Endometrium (tissue), 2 donors: ENCODE measurements around the gene PANK1.
"Not testable (repeated sequence)": the region's sequence is repeated elsewhere in the genome, so short reads cannot be mapped to it uniquely, and the experiment has no call there.

Source experiments
- FAIRE-seq: peaks from 2 replicates; lab custom pipeline; 2012; peaks lifted over from hg19 to GRCh38; lab: Jason Lieb, UNC
- donor health status: control.
- donor health status: control.

Gene PANK1

DNA sequence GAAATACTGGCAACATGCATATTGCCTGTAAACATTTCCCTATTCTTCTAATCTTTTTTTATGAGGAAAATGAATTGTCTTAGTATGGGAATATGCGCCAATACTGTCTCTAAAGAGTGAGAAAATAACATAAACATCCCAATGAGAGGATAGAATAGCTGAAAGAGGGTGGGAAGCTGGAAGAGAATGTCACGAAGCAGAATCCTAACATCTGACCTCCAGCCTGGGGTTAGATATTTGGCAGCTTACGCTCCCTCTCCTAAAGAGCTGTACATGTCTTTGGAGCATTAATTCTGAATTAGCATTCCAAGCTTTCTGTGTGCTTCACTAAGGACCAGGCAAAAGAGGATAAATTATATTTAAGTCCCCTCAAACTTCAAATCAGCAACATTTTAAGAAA, 78.0 kb downstream of the PANK1 start:
- FAIRE-seq = no peak

- no peak for FAIRE-seq
These were observed 78.7 kb downstream of the PANK1 start for GRCh38 chr10:89566095-89566950.

- no peak for FAIRE-seq
These were observed 79.9 kb downstream of the PANK1 start for GRCh38 chr10:89565180-89565579.

DNA sequence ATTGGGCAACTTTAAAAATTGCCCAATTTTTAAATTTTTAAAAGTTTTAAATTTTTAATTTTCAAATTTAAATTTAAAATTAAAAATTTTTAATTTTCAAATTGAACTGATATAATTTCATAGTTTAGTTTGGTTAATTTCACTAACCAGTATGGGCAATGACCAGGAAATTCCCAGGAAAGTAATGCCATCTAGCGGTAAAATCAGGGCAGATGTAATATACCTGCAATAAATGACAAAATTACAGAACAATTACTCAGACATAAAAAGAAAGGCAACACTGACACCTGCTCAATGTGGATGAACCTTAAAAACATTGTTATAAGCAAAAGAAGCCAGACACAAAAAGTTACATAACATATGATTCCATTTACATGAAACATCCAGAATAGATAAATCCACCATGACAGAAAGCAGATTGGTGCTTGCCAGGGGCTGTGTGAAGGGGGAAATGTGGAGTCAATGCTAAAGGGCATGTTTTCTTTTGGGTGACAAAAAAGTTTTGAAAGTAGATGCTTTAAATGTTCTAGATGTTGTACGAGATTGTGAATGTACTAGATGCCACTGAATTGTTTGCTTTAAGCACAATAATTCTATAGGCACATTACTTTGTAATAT, 81.1 kb downstream of the PANK1 start:
- FAIRE-seq = peak; percentile 99

DNA sequence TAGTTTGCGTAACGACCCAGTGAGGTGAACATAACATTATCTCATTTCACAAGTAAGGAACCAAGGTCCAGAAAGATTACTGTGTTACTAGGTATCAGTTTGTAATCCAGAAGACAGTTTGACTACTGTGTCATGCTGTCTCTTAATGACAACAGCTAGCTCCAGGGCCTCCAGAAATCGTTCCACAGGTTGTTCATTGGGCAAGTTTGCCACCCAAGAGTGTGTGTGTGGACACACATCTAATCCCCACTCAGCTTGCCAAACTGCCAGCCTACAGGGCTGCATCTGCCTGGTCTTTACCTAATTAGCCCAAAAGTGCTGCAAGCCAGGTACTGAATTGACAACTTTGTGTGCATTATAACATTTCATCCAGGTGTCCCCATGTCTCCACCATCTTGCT, 81.7 kb downstream of the PANK1 start:
- FAIRE-seq = no peak

- no peak for FAIRE-seq
These were observed 88.4 kb downstream of the PANK1 start for GRCh38 chr10:89556600-89556999.

GRCh38 chr10:89555688-89556445, 89.2 kb downstream of the PANK1 start:
- no peak for FAIRE-seq

DNA sequence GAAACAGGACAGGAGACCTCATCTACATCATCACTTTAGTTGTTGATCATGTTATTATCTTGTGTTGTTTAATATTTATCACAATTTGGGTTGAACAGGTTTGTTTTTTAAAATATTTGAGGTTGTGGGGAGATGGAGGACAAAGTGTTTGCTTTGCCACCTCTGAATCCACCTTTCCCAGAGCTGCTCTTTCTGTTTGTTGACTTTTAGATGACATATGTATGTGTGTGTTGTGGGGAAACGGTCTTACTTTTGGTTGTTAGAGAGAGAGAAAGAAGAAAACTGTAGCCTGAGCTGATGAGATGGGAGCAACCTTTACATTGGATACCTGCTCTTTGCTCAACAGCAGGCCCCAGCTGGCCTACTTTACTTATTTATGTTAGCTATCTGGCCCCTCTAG, 90.6 kb downstream of the PANK1 start:
- no peak for FAIRE-seq

DNA sequence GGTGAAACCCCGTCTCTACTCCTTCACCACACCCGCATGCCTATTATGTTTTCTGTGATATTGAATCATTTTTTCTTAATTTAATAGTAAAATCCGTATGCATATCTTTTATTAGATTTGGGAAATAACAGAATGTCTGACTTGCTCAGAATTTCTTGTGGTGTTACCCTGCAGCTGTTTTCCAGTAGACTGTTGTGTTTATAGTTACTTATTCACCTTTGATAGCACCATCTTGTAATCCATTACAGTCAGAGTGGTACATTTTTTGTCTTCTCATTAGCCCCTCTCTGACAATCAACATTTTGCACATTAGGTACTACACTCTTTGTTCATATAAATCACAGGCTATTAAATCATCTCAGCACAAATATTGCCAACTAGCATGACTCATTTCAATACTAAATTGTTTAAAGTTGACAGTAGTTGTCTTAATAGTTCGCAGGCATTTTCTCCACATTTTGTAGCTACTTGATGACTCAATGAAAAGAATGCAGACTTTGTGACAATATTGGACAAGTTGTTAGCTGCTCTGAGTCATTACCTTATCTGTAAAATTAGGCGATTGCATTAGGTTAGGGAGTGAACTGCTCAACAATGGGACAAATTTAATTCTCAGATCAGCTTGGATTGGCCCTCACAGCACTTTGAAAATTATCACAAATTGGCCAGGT, 91.8 kb downstream of the PANK1 start:
- FAIRE-seq = no peak

DNA sequence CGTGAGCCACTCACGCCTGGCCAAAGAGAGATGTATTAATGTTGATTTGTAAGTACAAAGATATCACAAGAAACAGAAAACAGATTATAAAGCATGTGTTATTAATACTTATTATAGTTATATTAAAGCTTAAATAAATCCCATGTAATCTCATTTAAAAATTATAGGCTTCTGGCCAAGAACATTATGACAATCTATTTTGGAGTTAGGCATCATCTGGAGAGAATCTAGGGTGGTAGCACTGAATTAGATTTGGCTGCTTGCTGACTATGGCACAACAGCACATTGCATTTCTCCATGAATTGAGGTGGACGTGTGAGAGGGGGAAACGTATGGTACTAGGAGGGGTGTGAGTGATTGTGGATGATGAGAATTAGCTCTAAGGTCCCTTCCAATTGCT, 92.8 kb downstream of the PANK1 start:
- FAIRE-seq = no peak

- no peak for FAIRE-seq
These were observed 94.5 kb downstream of the PANK1 start for GRCh38 chr10:89550509-89550908.

DNA sequence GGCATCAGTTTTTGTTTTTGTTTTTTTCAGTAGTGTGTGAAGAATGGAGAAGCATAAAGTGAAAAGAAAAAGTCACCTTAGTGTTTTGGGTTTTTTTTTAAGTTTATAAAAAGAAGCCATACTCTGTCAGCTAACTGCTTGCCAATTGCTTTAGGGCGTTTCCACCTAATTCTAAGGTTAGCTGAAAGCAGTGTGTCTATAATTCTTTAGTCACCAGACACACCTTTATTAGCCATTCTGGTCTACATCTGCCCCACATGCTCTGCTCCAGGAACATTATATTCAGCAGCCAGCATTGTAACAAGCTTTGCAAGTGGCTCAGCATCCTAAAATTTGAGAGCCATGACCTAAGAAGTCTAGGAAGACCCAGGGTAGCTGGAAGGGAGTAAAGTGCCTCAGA, 95.5 kb downstream of the PANK1 start:
- no peak for FAIRE-seq

GRCh38 chr10:89548673-89549072, 96.4 kb downstream of the PANK1 start:
- no peak for FAIRE-seq

DNA sequence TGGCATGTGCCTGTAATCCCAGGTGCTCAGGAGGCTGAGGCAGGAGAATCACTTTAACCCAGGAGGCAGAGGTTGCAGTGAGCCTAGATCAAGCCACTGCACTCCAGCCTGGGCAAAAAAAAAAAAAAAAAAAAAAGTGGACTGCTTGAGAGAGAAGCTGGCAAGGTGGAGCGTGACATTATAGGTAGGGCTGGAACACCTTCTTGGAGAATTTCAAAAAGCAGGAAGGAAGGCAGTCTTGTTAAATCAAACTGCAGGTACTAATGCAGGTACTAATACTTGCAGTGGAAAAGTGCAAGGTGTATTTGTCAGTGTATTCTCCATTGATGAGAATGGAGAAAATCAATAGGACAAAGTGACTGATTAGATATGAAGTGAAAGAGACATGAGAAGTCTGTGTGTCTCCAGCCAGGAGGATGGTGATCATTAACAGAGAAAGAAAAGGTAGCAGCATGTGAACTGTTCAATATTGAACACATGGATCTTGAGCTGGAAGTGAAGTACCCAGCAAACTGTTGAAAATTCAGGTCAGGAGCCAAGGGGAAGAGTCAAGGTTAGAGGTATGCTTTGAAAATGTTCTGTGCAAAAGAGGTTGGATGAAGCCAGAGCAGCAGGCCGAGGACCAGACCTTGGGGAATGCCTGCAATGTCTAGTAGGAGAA, 97.1 kb downstream of the PANK1 start:
- FAIRE-seq = no peak

- FAIRE-seq = not testable (repeated sequence)
These were observed 98.4 kb downstream of the PANK1 start for GRCh38 chr10:89546651-89547050.

DNA sequence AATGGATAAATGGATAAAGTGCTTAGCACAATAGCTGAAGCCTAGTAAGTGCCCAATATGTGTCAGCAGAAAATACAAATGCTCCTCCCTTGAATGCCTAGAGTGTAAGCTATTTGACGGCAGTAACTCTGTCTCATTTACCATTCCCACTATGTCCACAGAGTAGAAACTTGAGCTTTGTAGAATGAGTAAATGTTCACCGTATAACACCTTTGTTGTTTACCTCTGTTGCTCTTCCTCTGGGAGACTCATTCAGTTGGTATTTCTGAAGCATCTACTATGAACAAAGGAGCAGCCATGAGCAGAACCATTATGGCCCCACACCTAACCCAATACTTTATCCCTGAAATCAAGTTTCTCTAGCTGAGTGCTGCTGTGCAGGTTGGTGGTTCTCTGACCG, 101.2 kb downstream of the PANK1 start:
- no peak for FAIRE-seq

DNA sequence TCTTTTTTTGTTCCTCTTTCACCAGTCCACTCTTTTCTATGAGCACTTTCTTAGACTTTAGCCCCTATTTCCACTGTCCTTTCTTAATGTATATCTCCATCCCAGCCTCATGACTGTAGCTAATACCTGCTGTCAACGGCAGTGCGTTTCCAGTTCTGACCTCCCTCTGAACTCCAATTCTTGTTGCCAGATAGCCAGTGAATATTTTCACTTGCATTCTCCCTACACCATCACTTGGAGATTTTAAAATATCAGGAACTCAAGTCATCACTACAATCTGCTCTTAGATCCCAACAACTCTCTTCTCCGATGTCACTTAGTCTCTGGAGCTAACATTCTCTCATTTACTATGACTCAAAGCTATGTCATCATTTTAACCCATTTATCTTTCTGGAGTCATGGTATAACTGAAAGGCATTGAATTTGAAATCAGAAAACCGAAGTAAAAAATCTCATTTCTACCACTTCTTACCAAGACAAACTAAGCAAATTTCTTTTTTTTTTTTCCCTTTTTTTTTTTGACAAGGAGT, 104.6 kb downstream of the PANK1 start:
- FAIRE-seq = no peak

- no peak for FAIRE-seq
These were observed 107.7 kb downstream of the PANK1 start for GRCh38 chr10:89537364-89537763.

DNA sequence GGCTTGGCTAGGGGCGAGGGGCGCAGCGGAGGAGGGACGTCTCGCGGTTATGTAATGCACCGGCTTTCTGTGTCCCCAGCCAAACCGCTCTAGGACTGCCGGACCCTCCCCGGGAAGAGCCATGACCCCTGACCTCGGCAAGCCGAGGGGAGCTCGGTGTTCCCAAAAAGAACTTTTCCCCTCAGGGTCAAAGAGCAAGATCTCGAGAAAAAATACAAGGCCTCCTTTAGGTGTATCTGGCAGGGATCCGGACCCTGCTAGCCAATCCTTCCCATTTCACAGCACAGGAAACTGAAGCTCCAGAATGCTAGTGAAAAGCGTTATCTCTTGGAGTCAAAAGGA, 109.1 kb downstream of the PANK1 start:
- FAIRE-seq = no peak

DNA sequence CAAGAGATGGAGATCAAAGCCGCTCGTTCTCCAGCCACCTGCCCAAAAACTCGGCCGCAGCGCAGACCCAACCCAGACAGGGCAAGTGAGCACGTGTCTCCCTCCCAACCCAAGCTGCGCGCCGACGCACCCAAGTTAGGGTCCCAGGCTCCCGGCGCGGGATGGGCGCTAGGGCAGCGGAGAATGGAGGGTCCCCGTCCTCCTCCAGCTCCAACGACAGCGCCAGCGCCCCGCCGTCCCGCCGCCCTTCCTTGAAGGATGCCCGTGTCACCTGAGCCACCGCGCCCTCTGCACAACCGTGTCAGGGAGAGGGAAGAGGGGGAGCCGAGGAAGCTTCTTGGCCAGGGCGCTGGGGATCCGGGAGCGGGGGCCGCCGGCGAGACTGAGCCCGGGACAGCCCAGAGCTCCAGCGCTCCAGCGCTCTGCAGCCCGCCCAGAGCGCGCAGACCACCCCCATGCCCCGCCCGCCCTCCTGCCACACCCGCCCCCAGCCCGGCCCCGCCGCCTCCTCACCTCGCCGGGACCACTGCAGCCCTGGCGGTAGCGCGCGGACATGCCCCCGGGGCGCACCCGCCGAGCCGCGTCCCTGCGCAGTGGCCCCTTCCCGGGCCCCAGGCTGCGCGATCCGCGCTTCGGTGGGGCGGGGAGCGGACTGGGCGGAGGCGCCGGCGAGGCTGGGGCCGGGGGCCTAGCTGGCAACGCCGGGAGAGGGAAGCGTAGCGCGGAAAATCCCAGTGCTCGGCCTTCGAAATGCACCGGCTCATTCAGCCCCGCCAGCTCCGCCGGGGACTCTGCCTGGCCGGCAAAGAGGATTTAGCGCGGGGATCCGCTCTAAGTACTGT, 109.7 kb downstream of the PANK1 start, which contains the start of gene SLC16A12:
SLC16A12 (minus strand) TSS at position 424 of the 842 bp plus-strand sequence. CDS start 73,016 bp downstream, outside the sequence.
- no peak for FAIRE-seq

- no peak for FAIRE-seq
These were observed 110.2 kb downstream of the PANK1 start for GRCh38 chr10:89534826-89535166.
